Measurements from ENCODE around the gene NDUFV3. TPM values are rescaled to one million over a fixed set of nuclear protein-coding genes. Genes with fewer than 3 reads are reported as not detected.

Gene NDUFV3
- total and polyA plus RNA-seq, 2 of the 13 experiments (the other 11 are each of a cell fraction or from before 2014, with no cell fraction given) = 14.2 to 29.6 TPM

GRCh38 chr21:42892931-42893755 is at the start of gene NDUFV3 (continued):
- TF ChIP-seq, protein P1, sequence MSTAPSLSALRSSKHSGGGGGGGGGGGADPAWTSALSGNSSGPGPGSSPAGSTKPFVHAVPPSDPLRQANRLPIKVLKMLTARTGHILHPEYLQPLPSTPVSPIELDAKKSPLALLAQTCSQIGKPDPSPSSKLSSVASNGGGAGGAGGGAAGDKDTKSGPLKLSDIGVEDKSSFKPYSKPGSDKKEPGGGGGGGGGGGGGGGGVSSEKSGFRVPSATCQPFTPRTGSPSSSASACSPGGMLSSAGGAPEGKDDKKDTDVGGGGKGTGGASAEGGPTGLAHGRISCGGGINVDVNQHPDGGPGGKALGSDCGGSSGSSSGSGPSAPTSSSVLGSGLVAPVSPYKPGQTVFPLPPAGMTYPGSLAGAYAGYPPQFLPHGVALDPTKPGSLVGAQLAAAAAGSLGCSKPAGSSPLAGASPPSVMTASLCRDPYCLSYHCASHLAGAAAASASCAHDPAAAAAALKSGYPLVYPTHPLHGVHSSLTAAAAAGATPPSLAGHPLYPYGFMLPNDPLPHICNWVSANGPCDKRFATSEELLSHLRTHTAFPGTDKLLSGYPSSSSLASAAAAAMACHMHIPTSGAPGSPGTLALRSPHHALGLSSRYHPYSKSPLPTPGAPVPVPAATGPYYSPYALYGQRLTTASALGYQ (CRISPR knock-in tag; IDR thresholded peaks at IDR 0.05) = peak; percentile 48; the same call in 1 of the 2 replicates
- no peak; the same call in 1 of the 2 replicates for TF ChIP-seq SOX13 (IDR thresholded peaks at IDR 0.05)
- no peak; a peak in 1 of 4 replicates for TF ChIP-seq SOX13 (CRISPR knock-in tag; conservative IDR thresholded peaks at IDR 0.05 in 1 of 2, IDR thresholded peaks at IDR 0.05 in 1 of 2)
- TF ChIP-seq, protein P2, sequence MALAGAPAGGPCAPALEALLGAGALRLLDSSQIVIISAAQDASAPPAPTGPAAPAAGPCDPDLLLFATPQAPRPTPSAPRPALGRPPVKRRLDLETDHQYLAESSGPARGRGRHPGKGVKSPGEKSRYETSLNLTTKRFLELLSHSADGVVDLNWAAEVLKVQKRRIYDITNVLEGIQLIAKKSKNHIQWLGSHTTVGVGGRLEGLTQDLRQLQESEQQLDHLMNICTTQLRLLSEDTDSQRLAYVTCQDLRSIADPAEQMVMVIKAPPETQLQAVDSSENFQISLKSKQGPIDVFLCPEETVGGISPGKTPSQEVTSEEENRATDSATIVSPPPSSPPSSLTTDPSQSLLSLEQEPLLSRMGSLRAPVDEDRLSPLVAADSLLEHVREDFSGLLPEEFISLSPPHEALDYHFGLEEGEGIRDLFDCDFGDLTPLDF (CRISPR knock-in tag; IDR thresholded peaks at IDR 0.05) = no peak; the same call in 1 of the 2 replicates
- 0 out of 2 replicates have a peak, but pooled peaks have one; percentile 12 for TF ChIP-seq KDM5A (IDR thresholded peaks at IDR 0.05; ENCODE audit: borderline replicate concordance, low read length)
- TF ChIP-seq HDAC6 (IDR thresholded peaks at IDR 0.05; ENCODE audit: low read depth, low read length) = no peak
- TF ChIP-seq NFIB (CRISPR knock-in tag; IDR thresholded peaks at IDR 0.05; ENCODE audit: borderline replicate concordance) = no peak
- TF ChIP-seq HDAC1 (CRISPR knock-in tag; IDR thresholded peaks at IDR 0.05) = peak; percentile 77; the same call in 1 of the 2 replicates
- TF ChIP-seq ZMYM2 (CRISPR knock-in tag; IDR thresholded peaks at IDR 0.05) = no peak
- TF ChIP-seq MAZ (IDR thresholded peaks at IDR 0.05; ENCODE audit: borderline replicate concordance, low read depth, low read length) = peak; percentile 57; the same call in 1 of the 2 replicates
- peak; percentile 67 for TF ChIP-seq MAZ (CRISPR knock-in tag; IDR thresholded peaks at IDR 0.05; ENCODE audit: low read depth)
- TF ChIP-seq RARA (CRISPR knock-in tag; IDR thresholded peaks at IDR 0.05) = no peak; the same call in 1 of the 2 replicates
- TF ChIP-seq, protein P3, sequence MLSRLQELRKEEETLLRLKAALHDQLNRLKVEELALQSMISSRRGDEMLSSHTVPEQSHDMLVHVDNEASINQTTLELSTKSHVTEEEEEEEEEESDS (CRISPR knock-in tag; IDR thresholded peaks at IDR 0.05; ENCODE audit: borderline replicate concordance) = no peak
- TF ChIP-seq ZNF207 (IDR thresholded peaks at IDR 0.05; ENCODE audit: borderline replicate concordance) = no peak
- TF ChIP-seq SATB2 (CRISPR knock-in tag; IDR thresholded peaks at IDR 0.05) = no peak
- peak; percentile 29; the same call in 1 of the 2 replicates for TF ChIP-seq GPN1 (CRISPR knock-in tag; IDR thresholded peaks at IDR 0.05; ENCODE audit: borderline replicate concordance)
- no peak for TF ChIP-seq KLF12 (CRISPR knock-in tag; IDR thresholded peaks at IDR 0.05; ENCODE audit: borderline replicate concordance)
- no peak for TF ChIP-seq SRF (IDR thresholded peaks at IDR 0.05; ENCODE audit: low read depth, low read length)
- TF ChIP-seq, protein P4, sequence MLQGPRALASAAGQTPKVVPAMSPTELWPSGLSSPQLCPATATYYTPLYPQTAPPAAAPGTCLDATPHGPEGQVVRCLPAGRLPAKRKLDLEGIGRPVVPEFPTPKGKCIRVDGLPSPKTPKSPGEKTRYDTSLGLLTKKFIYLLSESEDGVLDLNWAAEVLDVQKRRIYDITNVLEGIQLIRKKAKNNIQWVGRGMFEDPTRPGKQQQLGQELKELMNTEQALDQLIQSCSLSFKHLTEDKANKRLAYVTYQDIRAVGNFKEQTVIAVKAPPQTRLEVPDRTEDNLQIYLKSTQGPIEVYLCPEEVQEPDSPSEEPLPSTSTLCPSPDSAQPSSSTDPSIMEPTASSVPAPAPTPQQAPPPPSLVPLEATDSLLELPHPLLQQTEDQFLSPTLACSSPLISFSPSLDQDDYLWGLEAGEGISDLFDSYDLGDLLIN (CRISPR knock-in tag; IDR thresholded peaks at IDR 0.05; ENCODE audit: borderline replicate concordance) = no peak
- TF ChIP-seq ZBED4 (CRISPR knock-in tag; IDR thresholded peaks at IDR 0.05; ENCODE audit: borderline replicate concordance) = no peak
